ENCODE results near the gene NPNT.

NPNT gene

DNA sequence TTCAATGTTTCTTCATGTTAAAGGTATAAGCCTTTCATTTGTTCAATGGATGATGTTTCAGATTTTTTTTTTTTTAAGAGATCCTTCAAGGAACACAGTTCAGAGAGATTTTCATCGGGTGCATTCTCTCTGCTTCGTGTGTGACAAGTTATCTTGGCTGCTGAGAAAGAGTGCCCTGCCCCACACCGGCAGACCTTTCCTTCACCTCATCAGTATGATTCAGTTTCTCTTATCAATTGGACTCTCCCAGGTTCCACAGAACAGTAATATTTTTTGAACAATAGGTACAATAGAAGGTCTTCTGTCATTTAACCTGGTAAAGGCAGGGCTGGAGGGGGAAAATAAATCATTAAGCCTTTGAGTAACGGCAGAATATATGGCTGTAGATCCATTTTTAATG is 75.8 kb downstream of the NPNT start:
- no peak for DNase-seq (ENCODE audit: low read depth)

DNA sequence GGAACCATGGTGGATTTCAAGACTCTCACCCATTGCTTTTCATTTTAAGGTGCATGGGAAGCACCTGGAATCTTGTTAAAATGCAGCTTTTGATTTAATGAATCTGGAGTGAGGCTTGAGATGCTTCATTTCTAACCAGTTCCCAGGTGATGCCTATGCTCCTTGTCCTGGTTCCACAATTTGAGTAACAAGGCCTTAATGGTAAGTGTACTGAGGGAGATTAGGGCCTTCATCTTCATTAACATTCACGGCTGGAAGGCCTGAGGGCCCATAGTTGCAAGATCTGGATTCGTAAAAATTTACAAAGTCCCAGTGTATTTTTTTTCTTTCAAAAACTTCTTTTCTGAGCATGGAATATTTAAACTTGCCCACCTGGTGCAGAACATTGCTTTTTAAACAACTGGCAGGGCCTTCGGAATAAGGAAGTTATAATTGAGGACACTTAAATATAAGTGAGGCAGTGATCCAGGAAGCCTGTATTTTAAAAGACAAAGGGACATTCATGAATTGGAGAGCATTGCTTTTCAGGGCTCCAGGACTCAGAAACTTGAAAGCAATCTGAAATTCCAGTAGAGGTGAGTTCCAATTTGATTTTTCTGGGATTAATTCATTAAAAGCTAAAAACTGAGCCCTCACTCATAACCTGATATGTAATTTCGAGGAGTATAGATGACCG is 77.8 kb downstream of the NPNT start:
- no peak for DNase-seq (ENCODE audit: low read depth)

DNA sequence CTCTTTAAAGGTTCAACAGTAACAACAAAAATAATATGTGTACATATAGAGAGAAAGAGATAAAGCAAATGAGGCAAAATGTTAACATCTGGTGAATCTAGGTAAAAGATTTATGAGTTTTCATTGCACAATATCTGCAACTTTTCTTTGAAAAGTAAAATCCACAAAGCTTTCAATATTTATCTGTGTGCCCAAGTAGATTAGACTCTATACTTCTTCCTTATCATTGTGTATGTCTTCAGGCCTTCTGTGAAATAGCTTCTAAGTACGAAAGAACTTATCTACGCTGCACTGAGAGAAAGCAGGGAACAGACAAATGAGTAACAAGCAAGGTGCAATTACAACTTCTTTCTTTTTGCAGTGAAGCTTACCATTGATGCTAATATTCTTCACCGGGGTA is 81.6 kb downstream of the NPNT start:
- no peak for DNase-seq (ENCODE audit: low read depth)

DNA sequence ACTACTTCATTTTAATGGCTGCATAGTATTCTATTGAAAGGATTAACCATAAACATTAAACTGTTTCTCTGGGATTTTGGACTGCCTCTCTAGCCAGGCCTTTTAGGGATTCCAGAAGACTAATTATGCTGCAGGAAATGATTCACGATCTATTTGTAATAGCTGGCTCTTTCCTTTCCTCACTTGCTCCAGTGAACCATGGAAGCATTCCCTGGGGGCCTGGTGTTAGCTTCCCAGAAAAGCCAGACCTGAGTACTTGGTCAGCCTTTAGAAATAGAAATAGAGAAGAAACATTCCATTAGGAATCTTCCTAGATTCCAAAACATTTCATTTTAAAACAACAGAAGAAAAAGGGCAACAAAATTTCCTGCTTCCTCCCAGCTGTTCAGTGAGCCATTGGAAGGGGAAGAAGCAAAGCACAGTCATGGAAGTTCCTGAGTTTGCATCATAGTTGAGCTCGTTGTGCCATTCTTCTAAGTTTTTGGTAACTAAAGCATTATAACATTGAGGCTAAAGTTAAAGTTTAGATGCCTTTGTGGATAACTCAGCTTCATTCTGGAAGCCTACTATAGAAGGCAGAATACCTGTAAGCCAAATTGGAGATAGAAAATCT is 83.5 kb downstream of the NPNT start:
- DNase-seq (ENCODE audit: low read depth), result no peak

DNA sequence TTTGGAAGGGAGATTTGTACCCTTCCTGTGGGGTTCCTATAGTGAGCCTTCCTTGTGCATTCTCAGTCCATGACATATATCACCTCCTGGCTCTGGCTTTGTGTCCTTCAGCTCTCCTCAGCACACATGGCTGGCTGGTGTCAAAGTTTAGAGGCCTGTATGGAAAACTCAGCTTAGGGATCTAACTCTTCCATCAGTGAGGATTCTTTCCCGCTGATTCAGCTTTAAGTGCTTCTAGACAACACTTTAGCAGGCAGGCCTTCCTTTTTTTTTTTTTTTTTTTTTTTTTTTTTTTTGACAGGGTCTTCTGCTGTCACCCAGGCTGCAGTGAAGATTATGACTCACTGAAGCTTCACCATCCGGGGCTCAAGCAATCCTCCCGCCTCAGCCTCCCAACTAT is 84.2 kb downstream of the NPNT start:
- DNase-seq (ENCODE audit: low read depth), result no peak

DNA sequence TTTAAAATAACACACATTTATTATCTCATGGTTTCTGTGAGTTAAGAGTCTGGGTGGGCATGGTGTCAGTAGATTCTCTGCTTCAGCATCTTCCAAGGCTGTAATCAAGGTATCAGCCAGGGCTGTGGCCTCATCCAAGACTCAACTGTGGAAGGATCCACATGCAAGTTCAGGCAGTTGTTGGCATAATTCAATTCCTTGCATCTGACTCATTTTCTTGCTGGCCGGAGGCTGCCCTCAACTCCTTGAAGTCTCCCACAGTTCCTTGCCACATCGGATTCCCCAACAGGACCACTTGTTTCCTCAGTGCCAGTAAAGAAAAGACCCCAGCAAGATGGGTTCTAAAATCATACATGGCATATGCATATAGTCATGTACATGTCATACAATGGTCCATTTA is 93.4 kb downstream of the NPNT start:
- DNase-seq (ENCODE audit: low read depth), result no peak

DNA sequence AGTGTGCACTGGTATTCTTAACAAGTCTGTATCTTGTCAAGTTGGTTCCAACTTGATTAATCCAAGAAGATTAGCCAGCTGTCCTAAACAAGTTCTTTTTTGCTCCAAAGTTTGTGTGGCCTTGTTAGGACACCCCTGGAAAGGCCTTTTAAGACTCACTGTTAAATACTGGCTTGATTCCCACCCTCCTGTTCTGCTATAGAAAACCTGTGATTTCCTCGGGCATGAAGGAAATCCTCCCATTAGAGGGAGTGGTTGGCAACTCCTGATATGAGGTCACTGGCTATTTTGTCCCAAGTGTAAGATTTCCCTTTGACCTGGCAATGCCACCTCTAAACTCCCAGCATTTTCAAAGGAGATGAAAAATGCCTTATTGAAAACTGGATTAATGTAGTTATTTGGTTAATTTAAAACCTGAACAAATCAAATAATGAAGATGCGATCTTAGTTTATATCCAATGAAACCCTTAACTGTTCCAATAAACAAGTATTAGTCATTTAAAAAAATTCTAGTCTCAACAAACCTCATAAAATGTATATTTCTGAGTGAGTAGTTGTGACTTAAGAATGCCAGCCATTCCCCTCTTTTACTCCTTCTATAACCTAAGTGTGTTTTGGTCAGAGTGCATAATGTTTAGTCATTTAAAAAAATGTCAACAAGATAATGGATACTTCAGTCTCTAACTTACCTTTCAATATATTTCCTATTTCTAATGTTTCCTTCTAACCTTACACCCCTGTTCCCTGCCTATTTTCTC is 94.4 kb downstream of the NPNT start:
- DNase-seq (ENCODE audit: low read depth), result no peak

DNA sequence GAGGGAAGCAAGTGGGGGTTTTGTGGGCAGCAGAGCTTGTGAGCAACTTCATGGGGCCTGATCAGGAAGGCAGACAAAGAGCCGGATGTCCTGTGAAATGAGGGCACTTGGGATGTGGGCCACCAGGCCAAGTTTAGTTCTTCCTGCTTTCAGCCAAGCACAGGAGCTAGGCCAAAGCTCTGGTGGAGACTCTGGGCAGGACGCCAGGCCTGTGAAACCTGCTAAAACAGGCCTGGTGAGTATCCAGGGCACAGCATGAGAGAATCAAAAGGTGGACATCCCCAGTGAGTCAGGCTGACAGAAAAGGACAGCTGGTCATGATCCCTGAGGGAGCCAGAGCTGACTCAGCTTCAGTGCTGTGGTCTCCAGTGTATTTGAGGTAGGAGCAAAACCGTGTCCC is 95.7 kb downstream of the NPNT start:
- no peak for DNase-seq (ENCODE audit: low read depth)

DNA sequence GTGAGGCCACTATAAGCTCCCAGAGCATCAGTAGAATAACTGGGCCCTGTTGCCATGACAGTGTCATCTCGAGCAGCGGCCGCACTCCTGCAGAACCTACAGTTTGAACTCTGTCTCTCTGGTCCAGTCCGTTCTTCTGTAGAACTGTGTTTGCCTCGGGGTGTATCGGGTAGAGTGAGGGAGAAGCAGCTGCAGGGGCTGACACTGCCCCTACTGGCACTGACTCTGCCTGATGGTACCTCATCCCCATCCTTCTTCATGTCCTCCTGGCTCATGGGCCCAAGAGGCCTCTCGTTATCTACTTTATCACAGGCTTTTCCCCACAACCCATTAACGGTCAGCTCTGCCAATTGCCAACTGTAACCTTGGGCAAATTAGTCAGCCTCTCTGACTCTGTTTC is 96.5 kb downstream of the NPNT start:
- no peak for DNase-seq (ENCODE audit: low read depth)

DNA sequence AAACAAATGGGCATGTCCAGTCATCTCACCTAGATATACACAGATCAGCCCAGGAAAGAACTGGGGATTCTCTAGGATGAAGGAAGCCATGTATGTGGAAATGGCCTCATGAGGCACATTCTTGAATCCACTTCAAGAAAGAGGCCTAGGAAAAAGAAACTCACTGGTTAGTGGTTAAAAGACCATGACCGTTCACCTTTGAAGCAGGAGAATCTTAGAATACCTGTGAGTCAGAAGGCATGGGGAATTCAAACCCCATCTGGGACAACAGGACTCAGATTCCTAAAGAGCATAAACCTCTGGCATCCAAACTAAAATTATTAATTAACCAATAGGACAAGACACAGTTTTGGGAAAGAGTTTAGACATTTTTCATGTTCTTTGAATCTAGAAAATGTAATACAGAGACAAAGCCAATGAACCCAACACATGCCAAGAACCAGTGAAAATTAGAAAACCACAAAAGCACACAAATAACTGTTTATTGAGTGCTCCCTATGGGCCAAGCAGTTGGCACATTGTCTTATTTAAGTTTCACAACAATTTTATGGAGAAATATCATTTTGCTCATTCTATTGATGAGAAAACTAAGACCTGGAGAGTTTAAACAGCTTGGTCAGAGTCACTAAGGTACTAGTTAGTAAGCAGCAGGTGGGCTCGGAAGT is 97.5 kb downstream of the NPNT start:
- no peak for DNase-seq (ENCODE audit: low read depth)

DNA sequence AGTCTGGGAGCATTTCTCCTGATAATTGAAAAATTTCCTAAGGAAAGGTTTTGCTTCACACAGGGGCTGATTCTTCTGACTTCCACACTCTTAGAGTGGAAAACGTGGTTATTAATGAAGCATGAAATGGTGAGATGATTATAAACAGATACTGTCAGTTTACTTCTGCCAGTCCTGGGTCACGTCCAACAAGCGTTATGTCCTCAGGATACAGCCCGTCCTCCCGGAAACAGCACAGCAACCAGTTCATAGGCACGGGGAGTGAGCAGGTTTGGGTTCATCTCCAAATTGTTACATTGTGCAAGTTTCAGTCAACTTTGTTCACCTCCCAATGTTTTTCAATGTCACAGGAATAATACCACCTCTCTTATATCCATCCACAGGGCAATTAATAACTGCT is 98.8 kb downstream of the NPNT start:
- DNase-seq (ENCODE audit: low read depth), result no peak

DNA sequence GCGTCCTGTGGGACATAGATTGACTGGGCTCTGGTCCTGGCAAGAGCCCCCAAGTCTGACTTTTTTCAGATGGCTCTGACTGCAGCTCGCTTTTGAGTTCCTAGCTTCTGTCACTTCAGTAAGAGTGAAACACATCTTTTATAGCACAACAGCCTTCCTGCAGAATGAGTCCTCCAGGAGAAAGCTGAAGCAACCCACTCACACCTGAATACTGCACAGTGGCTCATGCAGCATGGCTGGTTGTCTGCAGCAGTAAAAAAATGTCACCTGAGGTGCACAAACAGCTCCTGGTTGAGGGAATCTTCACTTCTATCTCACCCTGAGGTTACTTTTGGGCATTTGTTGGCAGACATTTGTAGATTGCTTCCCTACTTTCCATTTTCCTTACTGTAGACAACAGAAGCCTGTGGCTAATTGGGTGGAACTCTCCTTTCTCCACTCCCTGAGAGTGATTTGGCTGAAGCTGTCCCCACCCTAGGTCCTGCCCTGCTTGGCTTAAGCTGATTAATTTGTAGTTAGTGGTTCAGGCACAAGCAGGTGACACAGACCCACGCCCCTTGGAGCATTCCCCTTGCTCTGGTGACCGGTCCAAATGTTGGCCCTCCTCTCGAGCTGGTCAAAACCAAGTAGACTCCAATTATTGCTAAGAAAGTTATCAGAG is 99.7 kb downstream of the NPNT start:
- no peak for DNase-seq (ENCODE audit: low read depth)

DNA sequence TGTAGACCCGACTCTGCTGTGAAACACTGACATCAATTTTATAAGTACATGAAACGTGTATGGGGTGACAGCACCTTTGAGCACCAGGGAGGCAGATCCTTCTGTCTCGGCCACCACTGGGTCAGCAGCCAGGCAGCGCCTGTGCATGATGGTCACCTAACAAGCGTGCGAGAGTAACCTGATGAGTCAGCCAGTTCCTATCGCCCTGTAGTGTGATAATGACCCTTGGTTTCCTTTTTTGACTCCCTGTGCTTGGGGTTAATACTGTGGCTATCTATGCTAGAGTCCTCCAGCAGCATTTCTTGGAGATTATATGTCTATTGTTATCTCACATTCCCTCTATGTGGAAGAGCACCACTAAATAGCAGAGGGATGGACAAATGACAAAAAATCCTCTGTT is 101.6 kb downstream of the NPNT start:
- DNase-seq (ENCODE audit: low read depth), result no peak

DNA sequence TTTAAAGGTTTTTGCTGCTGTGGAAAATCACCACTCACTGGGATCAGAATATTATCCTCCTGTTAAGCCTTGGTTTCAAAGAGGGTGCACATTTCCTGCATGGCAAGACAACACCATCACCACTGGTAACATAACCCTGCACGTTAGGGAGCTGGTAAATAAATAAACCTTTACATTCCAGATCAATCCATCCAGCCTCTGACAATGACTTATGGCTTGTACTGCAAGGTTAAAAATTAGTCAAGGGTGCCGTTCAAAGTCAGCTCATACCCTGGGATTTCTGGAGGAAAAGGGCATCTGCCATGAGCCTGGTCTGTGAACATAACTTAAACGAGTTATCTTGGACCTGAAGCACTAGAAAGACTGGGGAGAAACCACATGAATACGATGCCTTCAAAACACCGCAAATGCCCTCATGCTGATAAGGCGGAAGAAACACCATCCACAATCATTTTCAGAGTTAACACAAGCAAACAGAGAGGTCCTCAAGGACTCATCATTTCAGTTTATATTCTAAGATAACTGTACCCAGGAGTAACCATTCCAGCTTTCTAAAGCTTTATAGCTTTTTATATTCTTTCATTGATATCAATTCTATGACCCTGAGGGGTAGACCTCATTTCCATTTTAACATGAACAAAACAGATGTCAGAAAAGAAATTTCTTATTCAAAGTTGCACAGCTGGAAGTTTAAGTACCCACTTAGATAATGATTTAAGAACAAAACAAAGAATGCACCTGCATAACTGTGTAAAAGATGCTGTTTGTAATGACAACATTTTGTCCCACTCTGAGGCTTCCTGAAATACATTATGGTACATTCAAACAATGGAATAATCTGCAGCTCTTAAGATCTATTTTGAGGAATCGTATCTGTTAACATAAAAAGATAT is 103.1 kb downstream of the NPNT start:
- DNase-seq (ENCODE audit: low read depth), result no peak

DNA sequence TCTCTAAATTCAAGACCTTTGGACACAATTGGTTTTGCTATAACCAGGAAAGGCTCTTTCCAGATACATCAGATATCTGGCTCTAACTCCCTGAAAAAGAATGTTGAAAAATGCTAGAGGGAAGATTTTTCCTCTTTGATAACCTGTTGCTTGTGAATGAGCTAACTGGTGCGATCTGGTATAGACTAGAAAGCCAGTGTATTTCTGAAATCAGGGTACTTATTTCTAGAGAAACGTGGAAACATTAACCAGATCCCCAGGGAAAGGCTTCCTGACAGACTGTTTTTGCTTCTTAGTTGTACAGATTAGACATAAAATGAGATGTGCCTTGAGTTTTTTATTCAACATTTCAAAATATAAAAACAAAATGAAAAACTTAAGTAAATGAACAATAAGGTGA is 107.7 kb downstream of the NPNT start:
- DNase-seq (ENCODE audit: low read depth), result no peak

DNA sequence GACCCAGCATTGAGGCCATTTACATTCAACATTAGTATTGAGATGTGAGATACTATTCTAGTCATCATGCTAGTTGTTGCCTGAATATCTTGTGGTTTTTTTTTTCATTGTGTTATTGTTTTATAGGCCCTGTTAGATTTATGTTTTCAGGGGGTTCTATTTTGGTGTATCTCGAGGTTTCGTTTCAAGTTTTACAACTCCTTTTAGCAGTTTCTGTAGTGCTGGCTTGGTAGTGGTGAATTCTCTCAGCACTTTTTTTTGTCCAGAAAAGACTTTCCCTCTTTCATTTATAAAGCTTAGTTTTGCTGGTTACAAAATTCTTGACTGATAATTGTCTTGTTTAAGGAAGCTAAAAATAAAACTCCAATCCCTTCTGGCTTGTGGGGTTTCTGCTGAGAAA is 115.5 kb downstream of the NPNT start:
- DNase-seq (ENCODE audit: low read depth), result no peak

DNA sequence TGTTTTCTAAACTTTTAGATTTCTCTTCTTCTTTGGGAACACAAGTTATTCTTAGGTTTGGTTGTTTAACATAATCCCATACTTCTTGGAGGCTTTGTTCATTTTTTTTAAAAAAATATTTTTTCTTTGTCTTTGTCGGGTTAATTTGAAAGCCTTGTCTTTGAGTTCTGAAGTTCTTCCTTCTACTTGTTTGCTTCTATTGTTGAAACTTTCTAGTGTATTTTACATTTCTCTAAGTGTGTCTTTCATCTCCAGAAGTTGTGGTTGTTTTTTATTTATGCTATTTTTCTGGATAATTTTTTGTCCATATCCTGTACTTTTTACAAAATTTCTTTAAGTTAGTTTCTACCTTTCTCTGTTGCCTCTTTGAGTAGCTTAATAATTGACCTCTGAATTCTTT is 116.1 kb downstream of the NPNT start:
- DNase-seq (ENCODE audit: low read depth), result no peak

DNA sequence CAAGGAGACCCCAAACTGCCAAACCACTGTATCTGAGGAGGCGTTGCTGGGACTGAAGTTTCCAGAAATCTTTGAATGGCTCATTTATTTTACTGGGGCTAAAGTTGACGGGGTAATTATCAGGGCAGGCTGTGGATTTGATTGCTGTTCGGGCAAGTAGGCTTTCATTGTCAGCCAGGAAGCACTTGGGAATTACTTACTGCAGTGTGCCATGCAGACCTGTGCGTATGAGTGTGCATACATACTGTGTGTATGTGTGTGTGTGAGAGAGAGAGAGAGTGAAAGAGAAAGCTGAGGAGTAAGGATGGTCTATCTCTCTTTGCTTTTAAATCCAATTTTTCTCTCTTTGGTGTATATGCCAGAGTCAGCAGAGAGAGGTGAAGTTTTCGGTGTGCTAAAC is 122.7 kb downstream of the NPNT start:
- no peak for DNase-seq (ENCODE audit: low read depth)

DNA sequence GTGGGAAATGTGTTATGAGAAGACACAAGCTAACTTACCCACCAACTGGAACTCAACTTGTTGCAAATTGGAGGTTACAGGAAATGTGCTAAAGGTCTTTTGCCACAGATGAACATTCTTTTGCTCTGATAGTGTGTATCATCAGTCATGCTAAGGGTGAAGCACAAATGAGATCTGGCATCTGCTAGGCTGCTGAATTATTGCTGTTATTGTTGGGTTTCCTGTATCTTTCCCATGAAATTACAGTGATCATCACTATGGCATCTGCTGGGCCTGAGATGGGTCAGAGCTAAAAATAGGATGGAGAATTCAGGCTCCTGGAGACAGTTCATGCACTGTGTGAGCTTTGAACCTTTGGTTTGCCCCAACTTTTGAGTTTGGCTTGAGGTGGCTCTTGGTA is 124.5 kb downstream of the NPNT start:
- DNase-seq (ENCODE audit: low read depth), result no peak

Data from activated T-helper 9 cell treated with anti-CD3 and anti-CD28 coated beads, Interleukin-2, amount 50 U/mL, for 16 hours (primary cell).